ENCODE measurements around the gene C5orf63.
"Not testable (repeated sequence)": the region's sequence is repeated elsewhere in the genome, so short reads cannot be mapped to it uniquely, and the experiment has no call there.

C5orf63 gene

GRCh38 chr5:127072861-127073846 is at the start of gene C5orf63:
TSS of gene C5orf63 (minus strand) at chr5:127073502. CDS start at chr5:127058995, 14,507 bp downstream.
- TF ChIP-seq EZH2phosphoT487 (IDR thresholded peaks at IDR 0.05; ENCODE audit: borderline replicate concordance) (no peak), CTCF (conservative IDR thresholded peaks at IDR 0.05; ENCODE audit: low read length) (no peak)
- no peaks in the 10 kb centered on the region for H3K9me3 ChIP-seq (ENCODE audit: insufficient read depth, low read depth, low read length)
- H2AFZ ChIP-seq (ENCODE audit: low read length), result no peak within 1 kb of the TSS
- no peak within 1 kb of the TSS for H3K9ac ChIP-seq (ENCODE audit: low read depth, low read length, poor library complexity, severe bottlenecking)
- H4K20me1 ChIP-seq (ENCODE audit: insufficient read depth, low read length, poor library complexity, severe bottlenecking), result no peaks in the 10 kb centered on the region
- no peak within 1 kb of the TSS for H3K4me3 ChIP-seq (ENCODE audit: low read length, poor library complexity, severe bottlenecking)
- no peaks in the 10 kb centered on the region for H3F3A ChIP-seq (ENCODE audit: low read depth)
- no peaks in the 10 kb centered on the region for H3K36me3 ChIP-seq (ENCODE audit: insufficient read depth, low read length)
- no peaks in the 10 kb centered on the region for H3K27me3 ChIP-seq (ENCODE audit: insufficient read depth, low read length, poor library complexity, severe bottlenecking)
- H3K4me1 ChIP-seq (ENCODE audit: insufficient read depth, low read length, poor library complexity, severe bottlenecking), result no peaks in the 10 kb centered on the region
- H3K9me2 ChIP-seq (replicated peaks; ENCODE audit: low read depth, low read length), result no peaks in the 10 kb centered on the region
- H3K4me2 ChIP-seq (ENCODE audit: low read depth, low read length, poor library complexity, severe bottlenecking), result no peak within 1 kb of the TSS
- no peaks in the 10 kb centered on the region for H3K79me2 ChIP-seq (ENCODE audit: insufficient read depth, low read length)

- H2AFZ ChIP-seq (ENCODE audit: low read length), result no peak overlapping the region
- no peaks in the 10 kb centered on the region for H3K9me2 ChIP-seq (replicated peaks; ENCODE audit: low read depth, low read length)
- no peaks in the 10 kb centered on the region for H3K9me3 ChIP-seq (ENCODE audit: insufficient read depth, low read depth, low read length)
- no peaks in the 10 kb centered on the region for H3K36me3 ChIP-seq (ENCODE audit: insufficient read depth, low read length)
- H3K79me2 ChIP-seq (ENCODE audit: insufficient read depth, low read length), result no peaks in the 10 kb centered on the region
- H3K4me1 ChIP-seq (ENCODE audit: insufficient read depth, low read length, poor library complexity, severe bottlenecking), result no peaks in the 10 kb centered on the region
- no peak overlapping the region for H3K4me2 ChIP-seq (ENCODE audit: low read depth, low read length, poor library complexity, severe bottlenecking)
- no peak overlapping the region for H3K4me3 ChIP-seq (ENCODE audit: low read length, poor library complexity, severe bottlenecking)
- H4K20me1 ChIP-seq (ENCODE audit: insufficient read depth, low read length, poor library complexity, severe bottlenecking), result no peaks in the 10 kb centered on the region
- no peak overlapping the region for H3K9ac ChIP-seq (ENCODE audit: low read depth, low read length, poor library complexity, severe bottlenecking)
- no peaks in the 10 kb centered on the region for H3F3A ChIP-seq (ENCODE audit: low read depth)
- H3K27me3 ChIP-seq (ENCODE audit: insufficient read depth, low read length, poor library complexity, severe bottlenecking), result no peaks in the 10 kb centered on the region
- TF ChIP-seq CTCF (conservative IDR thresholded peaks at IDR 0.05; ENCODE audit: low read length), result no peak
- no peak for TF ChIP-seq EZH2phosphoT487 (IDR thresholded peaks at IDR 0.05; ENCODE audit: borderline replicate concordance)
Measured at GRCh38 chr5:127112347-127112864, 39.1 kb upstream of the C5orf63 start.

GRCh38 chr5:127111112-127111511 is 37.8 kb upstream of the C5orf63 start:
- TF ChIP-seq EZH2phosphoT487 (IDR thresholded peaks at IDR 0.05; ENCODE audit: borderline replicate concordance) (no peak), CTCF (conservative IDR thresholded peaks at IDR 0.05; ENCODE audit: low read length) (no peak)
- no peaks in the 10 kb centered on the region for H4K20me1 ChIP-seq (ENCODE audit: insufficient read depth, low read length, poor library complexity, severe bottlenecking)
- no peaks in the 10 kb centered on the region for H3K9me2 ChIP-seq (replicated peaks; ENCODE audit: low read depth, low read length)
- no peaks in the 10 kb centered on the region for H3K9me3 ChIP-seq (ENCODE audit: insufficient read depth, low read depth, low read length)
- H3K27me3 ChIP-seq (ENCODE audit: insufficient read depth, low read length, poor library complexity, severe bottlenecking), result no peaks in the 10 kb centered on the region
- H3K79me2 ChIP-seq (ENCODE audit: insufficient read depth, low read length), result no peaks in the 10 kb centered on the region
- no peaks in the 10 kb centered on the region for H3F3A ChIP-seq (ENCODE audit: low read depth)
- H2AFZ ChIP-seq (ENCODE audit: low read length), result no peak overlapping the region
- no peak overlapping the region for H3K4me3 ChIP-seq (ENCODE audit: low read length, poor library complexity, severe bottlenecking)
- H3K36me3 ChIP-seq (ENCODE audit: insufficient read depth, low read length), result no peaks in the 10 kb centered on the region
- no peaks in the 10 kb centered on the region for H3K4me1 ChIP-seq (ENCODE audit: insufficient read depth, low read length, poor library complexity, severe bottlenecking)
- no peak overlapping the region for H3K4me2 ChIP-seq (ENCODE audit: low read depth, low read length, poor library complexity, severe bottlenecking)
- no peak overlapping the region for H3K9ac ChIP-seq (ENCODE audit: low read depth, low read length, poor library complexity, severe bottlenecking)

GRCh38 chr5:127108624-127109260 is 35.4 kb upstream of the C5orf63 start:
- H3K4me2 ChIP-seq (ENCODE audit: low read depth, low read length, poor library complexity, severe bottlenecking); H3K4me3 ChIP-seq (ENCODE audit: low read length, poor library complexity, severe bottlenecking); H3K4me1 ChIP-seq (ENCODE audit: insufficient read depth, low read length, poor library complexity, severe bottlenecking); H3F3A ChIP-seq (ENCODE audit: low read depth); H3K9me2 ChIP-seq (replicated peaks; ENCODE audit: low read depth, low read length); H3K9ac ChIP-seq (ENCODE audit: low read depth, low read length, poor library complexity, severe bottlenecking); H3K79me2 ChIP-seq (ENCODE audit: insufficient read depth, low read length); H4K20me1 ChIP-seq (ENCODE audit: insufficient read depth, low read length, poor library complexity, severe bottlenecking); H3K9me3 ChIP-seq (ENCODE audit: insufficient read depth, low read depth, low read length); H2AFZ ChIP-seq (ENCODE audit: low read length); H3K27me3 ChIP-seq (ENCODE audit: insufficient read depth, low read length, poor library complexity, severe bottlenecking); H3K36me3 ChIP-seq (ENCODE audit: insufficient read depth, low read length): not testable (repeated sequence)

Measured in Loucy (cell line).